ENCODE measurements around the gene INCENP.

INCENP gene

DNA sequence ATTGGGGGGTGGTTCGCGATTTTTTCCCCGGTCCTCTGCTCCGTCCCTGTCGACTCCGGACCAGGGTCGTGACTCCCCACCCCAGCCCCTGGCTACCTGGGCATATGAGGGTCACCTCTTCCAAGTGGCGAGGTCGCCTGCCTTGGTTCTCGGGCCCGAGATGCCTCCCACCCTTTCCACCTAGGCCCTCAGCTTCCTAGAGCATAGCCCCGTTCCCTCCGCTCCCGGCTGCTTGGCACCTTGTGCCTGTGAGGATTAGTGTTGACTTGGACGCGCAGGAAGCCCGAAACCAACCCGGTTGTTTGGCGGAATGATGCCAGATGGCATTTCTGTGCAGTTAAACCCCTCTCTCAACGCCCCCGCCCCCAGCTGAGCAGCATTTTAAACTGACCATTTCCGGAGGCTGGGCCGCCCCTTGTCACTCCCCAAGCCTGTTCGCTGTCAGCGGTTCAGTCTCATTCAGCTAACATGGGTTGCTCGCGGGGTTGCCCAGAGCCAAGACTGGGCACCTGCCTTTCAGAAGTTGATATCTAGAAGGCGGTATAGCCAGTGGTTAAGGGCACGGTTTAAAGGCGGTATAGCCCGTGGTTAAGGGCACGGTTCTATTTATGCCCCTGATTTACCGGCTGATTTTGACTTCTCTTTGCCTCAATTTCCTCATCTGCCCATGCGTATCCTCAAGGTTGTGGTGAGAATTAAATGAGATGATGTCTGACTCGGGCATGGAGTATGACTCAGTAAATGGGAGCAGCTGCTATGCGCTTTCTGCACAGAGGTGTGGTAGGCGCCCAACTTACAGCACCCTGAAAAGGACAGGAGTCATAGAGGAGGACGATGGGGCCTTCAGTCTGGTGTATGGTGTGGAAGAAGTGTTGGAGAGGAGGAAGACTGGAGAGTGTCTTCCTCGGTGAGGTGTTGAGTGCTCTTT, 639 bp downstream of the INCENP start:
- DNase-seq: no peak

- no peak for DNase-seq
These were observed 1.5 kb downstream of the INCENP start for GRCh38 chr11:62125316-62125715.

GRCh38 chr11:62125881-62126280, 2.1 kb downstream of the INCENP start:
- no peak for DNase-seq

DNA sequence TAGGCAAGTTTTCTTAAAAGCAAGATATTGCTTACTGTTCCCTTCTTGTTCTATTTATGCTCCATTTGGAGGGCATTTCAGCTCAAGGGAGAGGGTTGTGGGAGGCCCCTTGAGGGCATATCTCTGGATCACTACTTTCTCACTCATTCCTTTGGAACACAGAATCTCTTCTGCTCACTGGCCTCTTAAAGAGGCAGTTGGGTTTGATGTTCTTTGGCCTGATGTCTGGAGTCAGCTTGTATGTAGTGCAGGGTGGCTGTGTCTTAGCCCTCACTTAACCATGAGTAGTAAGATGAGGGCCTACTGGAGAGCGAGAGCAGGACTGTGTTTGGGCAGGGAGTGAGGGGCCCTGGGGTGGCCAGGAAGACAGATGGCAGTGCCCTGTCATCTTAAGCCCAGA, 3.6 kb downstream of the INCENP start:
- DNase-seq: no peak

GRCh38 chr11:62127941-62128770, 4.3 kb downstream of the INCENP start:
- no peak for DNase-seq

GRCh38 chr11:62128835-62129234, 5.0 kb downstream of the INCENP start:
- DNase-seq: no peak

DNA sequence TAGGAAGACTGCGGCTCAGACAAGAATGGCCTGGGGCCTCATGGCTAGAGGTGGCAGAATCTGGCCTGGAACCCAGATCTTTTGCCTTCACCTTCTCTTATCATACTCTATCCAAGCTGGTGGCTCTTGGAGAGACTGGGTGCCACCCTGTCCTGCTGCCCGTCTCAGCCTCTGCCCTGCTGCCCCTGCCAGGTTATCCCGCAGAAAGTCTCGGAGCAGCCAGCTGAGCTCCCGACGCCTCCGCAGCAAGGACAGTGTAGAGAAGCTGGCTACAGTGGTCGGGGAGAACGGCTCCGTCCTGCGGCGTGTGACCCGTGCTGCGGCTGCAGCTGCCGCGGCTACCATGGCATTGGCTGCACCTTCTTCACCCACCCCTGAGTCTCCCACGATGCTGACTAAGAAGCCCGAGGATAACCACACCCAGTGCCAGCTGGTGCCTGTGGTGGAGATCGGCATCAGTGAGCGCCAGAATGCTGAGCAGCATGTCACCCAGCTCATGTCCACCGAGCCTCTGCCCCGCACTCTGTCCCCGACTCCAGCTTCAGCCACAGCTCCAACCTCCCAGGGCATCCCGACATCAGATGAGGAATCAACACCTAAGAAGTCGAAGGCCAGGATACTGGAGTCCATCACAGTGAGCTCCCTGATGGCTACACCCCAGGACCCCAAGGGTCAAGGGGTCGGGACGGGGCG, 5.9 kb downstream of the INCENP start:
- no peak for DNase-seq

GRCh38 chr11:62130283-62131169, 6.7 kb downstream of the INCENP start:
- no peak for DNase-seq

GRCh38 chr11:62131170-62131464, 7.3 kb downstream of the INCENP start:
- no peak for DNase-seq

DNA sequence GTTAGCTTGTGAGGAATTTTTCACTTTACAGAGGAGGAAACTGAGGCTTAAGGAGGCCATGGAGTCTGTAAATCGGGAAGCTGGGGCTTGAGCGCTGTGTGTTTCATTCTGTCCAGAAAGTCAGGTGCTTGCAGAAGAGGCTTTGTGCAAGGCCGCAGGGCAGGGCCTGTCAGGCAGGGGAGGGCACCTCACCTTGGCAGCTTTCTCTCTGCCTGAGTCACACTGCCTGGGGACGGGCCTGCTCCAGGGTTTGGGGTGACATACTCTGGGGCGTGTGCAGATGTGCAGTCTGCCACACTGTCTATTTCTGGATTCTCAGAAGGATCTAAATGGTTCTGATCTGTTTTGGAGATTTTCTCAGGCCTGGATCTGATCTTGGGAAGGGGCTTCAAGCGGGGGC, 8.4 kb downstream of the INCENP start:
- DNase-seq: no peak

DNA sequence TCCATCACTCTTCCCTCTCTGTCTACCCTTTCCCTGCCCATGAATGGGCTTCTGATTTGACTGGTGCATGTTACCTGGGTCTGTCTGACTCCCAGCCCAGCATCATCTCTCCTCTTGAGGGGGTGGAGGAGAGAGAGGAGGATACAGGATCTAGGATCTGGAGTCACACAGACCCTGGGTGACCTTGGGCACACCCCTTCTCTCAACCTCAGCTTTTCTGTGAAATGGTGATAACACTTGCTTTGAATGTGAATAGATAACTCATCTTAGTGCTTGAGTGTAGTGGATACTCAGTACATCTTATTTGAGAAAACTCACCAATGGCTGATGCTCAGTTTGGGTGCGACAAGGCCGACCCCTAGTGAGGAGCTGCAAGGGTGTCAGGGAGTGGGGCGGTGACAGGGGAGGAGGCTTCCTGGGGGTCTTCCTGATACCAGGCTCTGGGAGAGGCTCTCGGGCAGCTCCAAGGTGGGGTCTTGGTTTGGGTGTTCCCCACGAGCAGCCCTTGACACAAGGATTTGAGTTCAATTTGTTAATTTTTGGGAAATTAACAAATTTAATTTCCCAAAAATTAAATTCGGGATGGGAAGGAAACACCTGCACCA, 9.0 kb downstream of the INCENP start:
- DNase-seq: no peak

- DNase-seq: no peak
These were observed 9.7 kb downstream of the INCENP start for GRCh38 chr11:62133328-62134065.

DNA sequence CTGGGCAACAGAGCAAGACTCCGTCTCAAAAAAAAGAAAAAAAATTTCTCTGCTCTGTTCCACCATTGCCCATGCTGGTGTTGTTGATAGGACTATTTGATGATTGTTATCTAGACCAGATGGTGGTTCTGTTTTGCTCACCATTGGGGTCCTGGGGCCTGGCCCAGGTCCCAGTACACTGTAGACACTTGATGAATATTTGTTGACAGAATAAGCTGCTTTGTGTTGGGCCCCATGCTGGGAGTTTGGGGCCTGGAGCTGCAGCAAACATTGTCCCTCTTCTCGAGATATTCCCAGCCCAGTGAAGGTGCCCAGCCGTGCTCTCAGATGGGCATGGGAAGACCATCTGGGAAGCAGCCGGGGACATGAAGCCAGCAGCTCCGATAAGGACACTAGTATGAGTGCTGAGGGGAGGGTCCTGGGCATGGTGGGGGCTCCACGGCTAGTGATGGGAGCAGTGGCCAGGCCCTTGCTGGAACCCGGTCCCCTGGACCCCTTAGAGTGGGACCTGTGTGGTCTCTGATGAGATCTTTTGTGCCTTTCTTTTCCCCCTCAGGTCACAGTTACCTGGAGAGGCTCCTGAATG, 13.6 kb downstream of the INCENP start:
- DNase-seq: no peak

DNA sequence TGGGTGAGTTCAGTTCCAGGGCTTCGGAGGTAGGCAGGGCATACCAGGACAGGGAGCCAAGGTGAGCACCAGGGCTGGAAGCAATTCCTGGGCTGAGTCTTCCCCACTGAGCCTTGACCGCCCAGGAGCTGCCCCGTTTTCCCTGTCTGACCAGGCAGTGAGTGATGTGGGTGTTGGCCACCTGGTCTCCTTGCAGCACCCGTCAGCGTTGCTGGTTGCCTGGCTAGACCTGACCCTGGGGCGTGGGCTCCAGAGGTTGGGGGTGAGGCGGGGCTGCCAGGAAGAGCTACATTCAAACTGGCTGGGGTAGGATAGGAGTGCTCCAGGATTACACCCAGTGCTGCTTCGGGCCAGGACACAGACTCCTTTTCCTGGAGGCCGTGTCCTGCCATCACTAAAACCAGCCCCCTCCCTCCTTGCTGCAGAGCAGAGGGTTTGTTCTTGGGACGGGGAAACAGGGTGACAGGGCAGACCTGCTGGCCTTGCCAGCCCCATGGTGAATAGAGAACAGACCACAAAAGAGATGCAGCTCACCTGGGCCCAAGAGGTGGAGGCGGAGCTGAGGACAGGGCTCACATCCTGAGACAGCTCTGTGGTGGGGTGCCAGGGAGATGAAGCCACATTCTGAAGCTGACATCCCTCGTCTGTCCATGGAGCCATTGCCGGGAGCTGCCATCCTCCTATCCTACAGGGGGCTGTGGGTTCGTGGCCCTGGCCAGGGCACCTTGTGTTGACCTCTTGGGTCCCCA, 14.2 kb downstream of the INCENP start:
- no peak for DNase-seq

DNA sequence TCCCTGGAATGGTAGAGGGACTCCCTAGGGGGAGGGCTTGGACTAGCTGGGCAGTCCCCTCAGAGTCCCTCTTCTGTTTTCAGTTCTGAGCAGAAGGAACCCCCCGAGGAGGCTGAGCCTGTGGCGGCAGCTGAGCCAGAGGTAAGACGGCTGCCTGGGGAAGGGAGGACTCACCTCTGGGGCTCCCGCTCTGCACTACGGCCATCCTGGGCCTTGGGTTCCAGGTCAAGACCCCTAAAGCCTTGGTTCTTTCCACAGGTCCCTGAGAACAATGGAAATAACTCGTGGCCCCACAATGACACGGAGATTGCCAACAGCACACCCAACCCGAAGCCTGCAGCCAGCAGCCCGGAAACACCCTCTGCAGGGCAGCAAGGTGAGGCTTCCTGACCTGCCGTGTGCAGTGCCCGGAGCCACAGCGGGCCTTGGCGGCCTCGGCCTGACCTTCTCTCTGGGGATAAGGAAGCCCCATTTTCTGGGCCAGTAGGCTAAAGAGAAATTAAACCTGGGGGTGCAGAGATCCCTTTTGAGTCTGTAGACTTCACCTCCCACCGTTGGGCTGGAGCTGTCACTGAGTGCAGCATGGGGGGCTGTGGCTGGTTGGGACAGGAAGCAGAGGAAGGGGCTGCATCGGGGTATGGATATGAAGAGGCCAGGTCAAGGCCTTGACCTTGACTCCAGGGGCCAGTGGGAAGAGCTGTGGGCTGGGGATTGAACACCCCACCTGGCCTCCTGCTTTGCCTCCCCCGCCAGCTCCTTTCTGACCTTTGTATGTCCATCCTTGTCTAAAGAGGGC, 15.0 kb downstream of the INCENP start:
- DNase-seq: no peak

- DNase-seq: no peak
These were observed 15.9 kb downstream of the INCENP start for GRCh38 chr11:62139526-62140303.

- no peak for DNase-seq
These were observed 16.7 kb downstream of the INCENP start for GRCh38 chr11:62140304-62141110.

Measured in CD4-positive, alpha-beta T cell treated with Interleukin-12 subunit alpha and Interleukin-12 subunit beta, for 1 hour (primary cell).